ENCODE measurements around the gene SNRNP70.

GRCh38 chr19:49133621-49134454 is 48.6 kb downstream of the SNRNP70 start:
- TF ChIP-seq POLR2A (IDR thresholded peaks at IDR 0.05) (no peak), CTCF (IDR thresholded peaks at IDR 0.05) (no peak)
